Upper lobe of left lung (tissue), 6 donors: ENCODE results near the gene RALGAPA2. TPM values are rescaled to one million over a fixed set of nuclear protein-coding genes. Genes with fewer than 3 reads are reported as not detected.

ENCODE experiments used
- ATAC-seq, 2 donors: fragments of 200-7000 bp; cut with Tn5 transposase; one replicate each; pipeline ENCODE4 v1.9.1; 2022; ENCODE audit warnings: mild to moderate bottlenecking in 2 of 2, moderate library complexity in 2 of 2; ENCODE audit not compliant: low FRiP score in 2 of 2
- DNase-seq, 2 donors: peaks; one replicate each; pipeline ENCODE4 v3.0.0-alpha.2; 2019 to 2020
- H3K27ac ChIP-seq, 4 donors: fragments of 200-600 bp; sonication (generic); one replicate each; pipeline ENCODE4 v1.5.1; 2016 to 2019
- H3K27me3 ChIP-seq, 4 donors: fragments of 200-600 bp; sonication (generic); one replicate each; pipeline ENCODE4 v1.5.1; 2017 to 2019
- H3K36me3 ChIP-seq, 4 donors: fragments of 200-600 bp; sonication (generic); one replicate each; pipeline ENCODE4 v1.5.1; 2016 to 2019
- H3K4me1 ChIP-seq, 4 donors: fragments of 200-600 bp; sonication (generic); one replicate each; pipeline ENCODE4 v1.5.1; 2018 to 2019
- H3K4me3 ChIP-seq, 4 donors: fragments of 200-600 bp; sonication (generic); one replicate each; pipeline ENCODE4 v1.5.1; 2017 to 2019; ENCODE audit warnings: mild to moderate bottlenecking in 2 of 4, moderate library complexity in 1 of 4
- H3K9me3 ChIP-seq, 4 donors: fragments of 200-600 bp; sonication (generic); one replicate each; pipeline ENCODE4 v1.5.1; 2018 to 2019
- EP300 ChIP-seq, 4 donors: sonication (generic); formaldehyde crosslinking; IDR thresholded peaks; one replicate each; pipeline ENCODE4 v1.5.1; 2017; ENCODE audit warnings: antibody characterized with exemption in 4 of 4, control low read depth in 2 of 4
- POLR2A ChIP-seq, 4 donors: fragments of 450-650 bp; IDR thresholded peaks; one replicate each; pipeline ENCODE4 v1.5.1; 2016 to 2017; ENCODE audit warnings: antibody characterized with exemption in 4 of 4, mild to moderate bottlenecking in 2 of 4
- POLR2AphosphoS5 ChIP-seq, 2 donors: sonication (generic); formaldehyde crosslinking; IDR thresholded peaks; one replicate each; pipeline ENCODE4 v1.5.1; 2017; ENCODE audit warnings: antibody characterized with exemption in 2 of 2
- WGBS, 2 donors: methylation state at CpG; one replicate each; pipeline ENCODE4 v1.1.5; 2017 to 2018; 5-methylcytosine and 5-hydroxymethylcytosine counted together
- total RNA-seq, 6 donors: library from RNA; depleted of rRNA in 4 of 6; stranded (reverse); fragments of >200 nt in 4 of 6; gene quantifications; one replicate each; pipeline versions ENCODE4 v1.1.0 to v1.2.1, GENCODE V29; 2016 to 2021
- TF ChIP-seq, protein P1 (sequence below), 6 experiments: fragments of 450-650 bp in 4 of 6; fragments of 200-600 bp in 2 of 6; sonication (generic) in 2 of 6; IDR thresholded peaks; one replicate each; pipeline ENCODE4 v1.5.1; 2016 to 2019; ENCODE audit warnings: antibody characterized with exemption in 6 of 6
- donor health status: DM: no; HTN: no; CAD: no; lungs with moderate emphysema.
- donor health status: DM: no; HTN: yes; CAD: no; lungs with severe emphysema.

RALGAPA2 gene
- total RNA-seq, 6 donors from 2014 or later: 50.8 to 95.3 (median 65.3) TPM

DNA sequence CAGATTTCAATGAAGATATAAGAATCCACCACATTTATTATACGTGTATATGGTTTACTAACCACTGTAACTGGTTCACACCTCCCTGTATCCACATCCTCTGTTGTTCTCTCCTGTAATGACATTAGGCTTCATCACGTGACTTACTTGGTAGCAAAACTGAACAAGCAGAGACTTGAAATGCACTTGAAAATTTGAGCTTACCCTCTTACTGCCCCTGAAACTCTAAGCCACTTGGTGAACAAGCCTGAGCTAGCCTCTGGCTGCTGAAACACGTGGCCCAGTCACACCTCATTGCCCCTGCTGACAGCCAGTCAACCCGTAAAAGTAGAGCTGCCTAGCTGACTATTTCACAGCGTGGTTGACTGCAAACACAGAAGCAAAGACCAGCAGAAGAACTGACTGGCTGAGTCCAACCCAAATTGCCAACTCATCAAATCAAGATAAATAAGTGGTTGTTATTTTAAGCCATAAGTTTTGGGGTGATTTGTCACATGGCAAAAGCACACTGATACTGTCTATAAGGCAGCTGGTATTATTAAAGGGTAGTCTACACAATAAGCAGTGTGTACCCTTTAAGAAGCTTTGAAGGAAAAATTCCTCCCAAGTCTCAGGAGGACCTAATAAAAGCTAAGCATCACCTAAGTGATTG lies 109.0 kb downstream of the RALGAPA2 start:
- 61 to 72% methylated on average over 5 of the region's 5 CpGs for WGBS, 2 donors
- Histone ChIP-seq H3K36me3 (peaks cover 3 to 58% (median 25%) of the 10 kb centered on the region in 4 donors), H3K27ac (peak overlapping the region in 1 of 4 donors; percentile 2), H3K4me1 (peaks cover 0 to 9% (median 3%) of the 10 kb centered on the region in 4 donors), H3K27me3 (no peaks in the 10 kb centered on the region), H3K9me3 (no peaks in the 10 kb centered on the region), H3K4me3 (no peak overlapping the region)
- TF ChIP-seq EP300 (IDR thresholded peaks at IDR 0.05) (no peak), POLR2A (IDR thresholded peaks at IDR 0.05) (no peak), POLR2AphosphoS5 (IDR thresholded peaks at IDR 0.05) (no peak)
- TF ChIP-seq, protein P1, sequence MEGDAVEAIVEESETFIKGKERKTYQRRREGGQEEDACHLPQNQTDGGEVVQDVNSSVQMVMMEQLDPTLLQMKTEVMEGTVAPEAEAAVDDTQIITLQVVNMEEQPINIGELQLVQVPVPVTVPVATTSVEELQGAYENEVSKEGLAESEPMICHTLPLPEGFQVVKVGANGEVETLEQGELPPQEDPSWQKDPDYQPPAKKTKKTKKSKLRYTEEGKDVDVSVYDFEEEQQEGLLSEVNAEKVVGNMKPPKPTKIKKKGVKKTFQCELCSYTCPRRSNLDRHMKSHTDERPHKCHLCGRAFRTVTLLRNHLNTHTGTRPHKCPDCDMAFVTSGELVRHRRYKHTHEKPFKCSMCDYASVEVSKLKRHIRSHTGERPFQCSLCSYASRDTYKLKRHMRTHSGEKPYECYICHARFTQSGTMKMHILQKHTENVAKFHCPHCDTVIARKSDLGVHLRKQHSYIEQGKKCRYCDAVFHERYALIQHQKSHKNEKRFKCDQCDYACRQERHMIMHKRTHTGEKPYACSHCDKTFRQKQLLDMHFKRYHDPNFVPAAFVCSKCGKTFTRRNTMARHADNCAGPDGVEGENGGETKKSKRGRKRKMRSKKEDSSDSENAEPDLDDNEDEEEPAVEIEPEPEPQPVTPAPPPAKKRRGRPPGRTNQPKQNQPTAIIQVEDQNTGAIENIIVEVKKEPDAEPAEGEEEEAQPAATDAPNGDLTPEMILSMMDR (IDR thresholded peaks at IDR 0.05): no peak
- DNase-seq (peak in 1 of 2 donors; percentile 56), ATAC-seq (peak in 1 of 2 donors; percentile 72)

DNA sequence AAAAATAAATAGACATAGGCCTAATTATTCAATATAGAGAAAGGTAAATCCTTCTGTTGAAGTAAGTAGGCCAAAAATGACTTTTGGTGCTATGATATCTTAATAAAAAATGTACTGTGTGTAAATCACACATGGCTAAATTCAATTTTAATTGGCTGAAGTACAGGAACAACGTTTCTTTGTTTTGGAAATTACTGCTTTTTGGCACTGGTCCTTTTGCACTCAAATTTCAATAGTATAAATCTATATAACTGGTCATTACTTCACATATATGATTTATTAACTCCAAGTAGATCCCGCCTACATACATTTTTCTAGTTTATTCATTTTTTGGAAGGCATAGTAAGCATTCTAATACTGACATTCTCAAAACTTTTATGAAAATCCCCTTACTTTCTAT lies 114.5 kb downstream of the RALGAPA2 start:
- TF ChIP-seq, protein P1 (IDR thresholded peaks at IDR 0.05): no peak
- no peak for TF ChIP-seq POLR2A (IDR thresholded peaks at IDR 0.05)
- no peak for TF ChIP-seq POLR2AphosphoS5 (IDR thresholded peaks at IDR 0.05)
- no peak for TF ChIP-seq EP300 (IDR thresholded peaks at IDR 0.05)
- ATAC-seq (no peak), DNase-seq (no peak)
- 76 to 77% methylated on average over 2 of the region's 2 CpGs for WGBS, 2 donors
- Histone ChIP-seq H3K4me1 (peaks cover 8 to 14% (median 12%) of the 10 kb centered on the region in 4 donors), H3K27ac (no peak overlapping the region), H3K9me3 (no peaks in the 10 kb centered on the region), H3K4me3 (no peak overlapping the region), H3K36me3 (peaks cover 3 to 60% (median 24%) of the 10 kb centered on the region in 4 donors), H3K27me3 (no peaks in the 10 kb centered on the region)

GRCh38 chr20:20594171-20594530 lies 118.3 kb downstream of the RALGAPA2 start:
- Histone ChIP-seq H3K4me1 (peaks cover 11 to 18% (median 14%) of the 10 kb centered on the region in 4 donors), H3K4me3 (no peak overlapping the region), H3K27ac (peak overlapping the region in 3 of 4 donors; percentile 28 to 52 (median 46)), H3K27me3 (no peaks in the 10 kb centered on the region), H3K9me3 (no peaks in the 10 kb centered on the region), H3K36me3 (peaks cover 0 to 50% (median 6%) of the 10 kb centered on the region in 4 donors)
- TF ChIP-seq POLR2A (IDR thresholded peaks at IDR 0.05) (no peak), POLR2AphosphoS5 (IDR thresholded peaks at IDR 0.05) (no peak), EP300 (IDR thresholded peaks at IDR 0.05) (no peak)
- TF ChIP-seq, protein P1 (IDR thresholded peaks at IDR 0.05): no peak
- WGBS, 2 donors: 52 to 61% methylated on average over 1 of the region's 1 CpG
- ATAC-seq: no peak
- no peak for DNase-seq

GRCh38 chr20:20593447-20594170 lies 118.8 kb downstream of the RALGAPA2 start:
- no peak for TF ChIP-seq POLR2A (IDR thresholded peaks at IDR 0.05)
- TF ChIP-seq, protein P1 (IDR thresholded peaks at IDR 0.05): peak; percentile 18 to 52 (median 34)
- no peak for TF ChIP-seq EP300 (IDR thresholded peaks at IDR 0.05)
- TF ChIP-seq POLR2AphosphoS5 (IDR thresholded peaks at IDR 0.05): peak in 1 of 2 donors; percentile 54
- ATAC-seq (peak; percentile 57 to 69), DNase-seq (peak in 1 of 2 donors; percentile 30)
- Histone ChIP-seq H3K4me1 (peaks cover 11 to 18% (median 14%) of the 10 kb centered on the region in 4 donors), H3K27ac (peak overlapping the region in 3 of 4 donors; percentile 28 to 55 (median 46)), H3K4me3 (no peak overlapping the region), H3K27me3 (no peaks in the 10 kb centered on the region), H3K36me3 (peaks cover 0 to 51% (median 6%) of the 10 kb centered on the region in 4 donors), H3K9me3 (no peaks in the 10 kb centered on the region)
- WGBS, 2 donors: 48 to 67% methylated on average over 9 of the region's 9 CpGs
